ENCODE results near the gene FGF12. TPM values are rescaled to one million over a fixed set of nuclear protein-coding genes. Genes with fewer than 3 reads are reported as not detected.
"Not testable (repeated sequence)": the region's sequence is repeated elsewhere in the genome, so short reads cannot be mapped to it uniquely, and the experiment has no call there.

Gene FGF12
- 1 to 10 TPM in 2 of 6 experiments, under 1 TPM in 4; 0.29 to 6.5 (median 0.76) TPM for total RNA-seq
- long read RNA-seq = 0 reads

- Histone ChIP-seq H3K36me3 (no peaks in the 10 kb centered on the region), H3K4me1 (no peaks in the 10 kb centered on the region), H3K27me3 (no peaks in the 10 kb centered on the region), H3K9me3 (no peaks in the 10 kb centered on the region), H3K4me3 (peak within 1 kb of the TSS in 1 of 3 donors; percentile 6), H3K27ac (no peak within 1 kb of the TSS)
- TF ChIP-seq, protein P1, sequence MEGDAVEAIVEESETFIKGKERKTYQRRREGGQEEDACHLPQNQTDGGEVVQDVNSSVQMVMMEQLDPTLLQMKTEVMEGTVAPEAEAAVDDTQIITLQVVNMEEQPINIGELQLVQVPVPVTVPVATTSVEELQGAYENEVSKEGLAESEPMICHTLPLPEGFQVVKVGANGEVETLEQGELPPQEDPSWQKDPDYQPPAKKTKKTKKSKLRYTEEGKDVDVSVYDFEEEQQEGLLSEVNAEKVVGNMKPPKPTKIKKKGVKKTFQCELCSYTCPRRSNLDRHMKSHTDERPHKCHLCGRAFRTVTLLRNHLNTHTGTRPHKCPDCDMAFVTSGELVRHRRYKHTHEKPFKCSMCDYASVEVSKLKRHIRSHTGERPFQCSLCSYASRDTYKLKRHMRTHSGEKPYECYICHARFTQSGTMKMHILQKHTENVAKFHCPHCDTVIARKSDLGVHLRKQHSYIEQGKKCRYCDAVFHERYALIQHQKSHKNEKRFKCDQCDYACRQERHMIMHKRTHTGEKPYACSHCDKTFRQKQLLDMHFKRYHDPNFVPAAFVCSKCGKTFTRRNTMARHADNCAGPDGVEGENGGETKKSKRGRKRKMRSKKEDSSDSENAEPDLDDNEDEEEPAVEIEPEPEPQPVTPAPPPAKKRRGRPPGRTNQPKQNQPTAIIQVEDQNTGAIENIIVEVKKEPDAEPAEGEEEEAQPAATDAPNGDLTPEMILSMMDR (IDR thresholded peaks at IDR 0.05) = no peak
- no peak for TF ChIP-seq POLR2A (IDR thresholded peaks at IDR 0.05)
- ATAC-seq (peak; percentile 61 to 75 (median 70)), DNase-seq (peak; percentile 45 to 58 (median 52))
- intact Hi-C loops (cut with DNase I) = no loop called here
- WGBS (ENCODE audit: insufficient coverage, low coverage, low lambda C conversion rate, missing lambda C conversion rate) = 4% methylated on average over 21 of the region's 36 CpGs
Observed at GRCh38 chr3:192727032-192727847, at the start of gene FGF12. Gene FGF12, minus strand, starts transcription at chr3:192727541.

DNA sequence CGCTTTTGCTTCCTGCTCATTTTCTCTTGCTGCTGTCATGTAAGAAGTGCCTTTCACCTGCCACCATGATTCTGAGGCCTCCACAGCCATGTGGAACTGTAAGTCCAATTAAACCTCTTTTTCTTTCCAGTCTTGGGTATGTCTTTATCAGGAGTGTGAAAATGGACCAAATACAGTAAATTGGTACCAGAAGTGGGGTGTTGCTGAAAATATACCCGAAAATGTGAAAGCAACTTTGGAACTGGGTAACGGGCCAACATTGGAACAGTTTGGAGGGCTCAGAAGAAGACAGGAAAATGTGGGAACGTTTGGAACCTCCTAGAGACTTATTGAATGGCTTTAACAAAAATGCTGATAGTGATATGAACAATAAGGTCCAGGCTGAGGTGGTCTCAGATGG, 47.0 kb upstream of the FGF12 start:
- ATAC-seq; H3K27me3 ChIP-seq; H3K36me3 ChIP-seq; H3K9me3 ChIP-seq; DNase-seq; intact Hi-C loops (cut with DNase I); H3K27ac ChIP-seq; H3K4me1 ChIP-seq; H3K4me3 ChIP-seq: not testable (repeated sequence)
- 59% methylated on average over 4 of the region's 4 CpGs for WGBS (ENCODE audit: insufficient coverage, low coverage, low lambda C conversion rate, missing lambda C conversion rate)

- Histone ChIP-seq H3K27me3 (peaks cover 0 to 3% of the 10 kb centered on the region in 2 donors), H3K36me3 (no peaks in the 10 kb centered on the region), H3K4me1 (no peaks in the 10 kb centered on the region), H3K27ac (no peak overlapping the region), H3K4me3 (no peak overlapping the region), H3K9me3 (no peaks in the 10 kb centered on the region)
- DNase-seq (peak; percentile 56 to 72 (median 69)), ATAC-seq (peak; percentile 93 to 99 (median 96))
- TF ChIP-seq POLR2A (IDR thresholded peaks at IDR 0.05) = no peak
- TF ChIP-seq, protein P1 (IDR thresholded peaks at IDR 0.05) = peak; percentile 58 to 69 (median 66)
- WGBS (ENCODE audit: insufficient coverage, low coverage, low lambda C conversion rate, missing lambda C conversion rate) = 23% methylated on average over 5 of the region's 5 CpGs
- intact Hi-C loops (cut with DNase I) = no loop called here
Observed at GRCh38 chr3:192772240-192772894, 45.0 kb upstream of the FGF12 start.

GRCh38 chr3:192758654-192759053, 31.3 kb upstream of the FGF12 start:
- intact Hi-C loops (cut with DNase I) = no loop called here
- TF ChIP-seq, protein P1 (IDR thresholded peaks at IDR 0.05) = no peak
- TF ChIP-seq POLR2A (IDR thresholded peaks at IDR 0.05) = no peak
- ATAC-seq (no peak), DNase-seq (no peak)
- 36% methylated on average over 4 of the region's 7 CpGs for WGBS (ENCODE audit: insufficient coverage, low coverage, low lambda C conversion rate, missing lambda C conversion rate)
- no peak overlapping the region for H3K27ac ChIP-seq
- H3K27me3 ChIP-seq = no peaks in the 10 kb centered on the region
- no peaks in the 10 kb centered on the region for H3K4me1 ChIP-seq
- H3K9me3 ChIP-seq = no peaks in the 10 kb centered on the region
- H3K36me3 ChIP-seq = no peaks in the 10 kb centered on the region
- no peak overlapping the region for H3K4me3 ChIP-seq

GRCh38 chr3:192751148-192751547, 23.8 kb upstream of the FGF12 start:
- no peaks in the 10 kb centered on the region for H3K9me3 ChIP-seq
- H3K27me3 ChIP-seq = no peaks in the 10 kb centered on the region
- 57% methylated on average over 2 of the region's 2 CpGs for WGBS (ENCODE audit: insufficient coverage, low coverage, low lambda C conversion rate, missing lambda C conversion rate)
- DNase-seq = no peak
- no peak for TF ChIP-seq POLR2A (IDR thresholded peaks at IDR 0.05)
- TF ChIP-seq, protein P1 (IDR thresholded peaks at IDR 0.05) = no peak
- no peak for ATAC-seq
- H3K4me1 ChIP-seq = no peaks in the 10 kb centered on the region
- intact Hi-C loops (cut with DNase I) = no loop called here
- no peak overlapping the region for H3K27ac ChIP-seq
- no peaks in the 10 kb centered on the region for H3K36me3 ChIP-seq
- H3K4me3 ChIP-seq = no peak overlapping the region
